Astrocyte of the cerebellum (primary cell): ENCODE data around the gene EIF2AK3.

ENCODE experiments used
- DNase-seq: peaks from one replicate; pipeline ENCODE4 v3.0.0-alpha.2; 2011; ENCODE audit warnings: low read depth
- H3K4me3 ChIP-seq: 2 replicates; pipeline ENCODE4 v1.5.1; 2011; ENCODE audit warnings: mild to moderate bottlenecking, low read depth, low read length, moderate library complexity
- CTCF ChIP-seq: IDR thresholded peaks from 2 replicates; pipeline ENCODE4 v1.5.1; 2012; ENCODE audit warnings: low read length, low read depth, moderate library complexity, mild to moderate bottlenecking; ENCODE audit errors: missing control alignments
- in situ Hi-C: cut with HindIII; loops from 2 replicates; pipeline ENCODE4 v1.10.0; 2017; ENCODE audit warnings: low sequenced_read_pairs

The EIF2AK3 gene

GRCh38 chr2:88620015-88620414, 7.2 kb downstream of the EIF2AK3 start:
- no peak for TF ChIP-seq CTCF
- in situ Hi-C loops, result no loop called here
- H3K4me3 ChIP-seq, result no peak overlapping the region
- DNase-seq, result no peak

- no peak for DNase-seq
- in situ Hi-C loops, result no loop called here
- H3K4me3 ChIP-seq, result no peak overlapping the region
- no peak for TF ChIP-seq CTCF
Measured at GRCh38 chr2:88615822-88616221, 11.4 kb downstream of the EIF2AK3 start.

- no peak for DNase-seq
- H3K4me3 ChIP-seq, result no peak overlapping the region
- TF ChIP-seq CTCF, result no peak
- in situ Hi-C loops, result no loop called here
Measured at GRCh38 chr2:88614497-88615157, 12.6 kb downstream of the EIF2AK3 start.

GRCh38 chr2:88613921-88614320, 13.3 kb downstream of the EIF2AK3 start:
- in situ Hi-C loops, result no loop called here
- no peak for TF ChIP-seq CTCF

GRCh38 chr2:88608184-88608583, 19.1 kb downstream of the EIF2AK3 start:
- no peak for DNase-seq
- no peak overlapping the region for H3K4me3 ChIP-seq
- in situ Hi-C loops, result loop anchor here (10.0 kb wide), 1 partner anchor 47 kb away; no protein-coding TSS in a partner anchor

More at GRCh38 chr2:88613921-88614320, 13.3 kb downstream of the EIF2AK3 start:
- no peak for DNase-seq
- H3K4me3 ChIP-seq, result no peak overlapping the region

GRCh38 chr2:88607416-88607815, 19.8 kb downstream of the EIF2AK3 start:
- no peak for DNase-seq
- in situ Hi-C loops, result loop anchor here (10.0 kb wide), 1 partner anchor 47 kb away; no protein-coding TSS in a partner anchor
- no peak for TF ChIP-seq CTCF
- H3K4me3 ChIP-seq, result no peak overlapping the region

More at GRCh38 chr2:88608184-88608583, 19.1 kb downstream of the EIF2AK3 start:
- no peak for TF ChIP-seq CTCF
